ENCODE results near the gene SH2D4B. TPM values are rescaled to one million over a fixed set of nuclear protein-coding genes. Genes with fewer than 3 reads are reported as not detected.

SH2D4B gene
- polyA plus RNA-seq, 5 donors = 0.13 to 0.22 (median 0.17) TPM

DNA sequence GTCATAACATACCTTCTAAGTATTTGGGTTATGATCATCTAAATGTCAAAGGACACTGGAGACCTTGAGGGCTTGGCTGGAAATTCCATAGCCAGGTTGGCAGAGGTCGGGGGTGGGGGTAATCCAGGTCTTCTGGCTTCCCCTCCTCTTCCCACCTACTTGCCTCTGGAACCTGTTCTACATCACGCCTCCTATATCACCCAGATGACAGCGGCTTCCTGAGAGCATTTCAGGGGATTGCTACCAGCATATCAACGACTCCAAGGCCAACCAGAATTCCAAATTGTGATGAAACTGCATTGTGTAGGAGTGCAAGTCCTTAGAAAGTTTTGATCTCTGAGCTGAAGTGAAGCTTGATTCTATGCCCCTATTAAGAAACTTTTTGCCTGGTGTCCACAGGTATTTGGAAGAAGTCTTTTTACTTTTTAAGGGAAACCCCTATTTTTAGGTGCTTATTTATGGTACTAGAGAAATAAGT lies 95.7 kb downstream of the SH2D4B start:
- DNase-seq = no peak

DNA sequence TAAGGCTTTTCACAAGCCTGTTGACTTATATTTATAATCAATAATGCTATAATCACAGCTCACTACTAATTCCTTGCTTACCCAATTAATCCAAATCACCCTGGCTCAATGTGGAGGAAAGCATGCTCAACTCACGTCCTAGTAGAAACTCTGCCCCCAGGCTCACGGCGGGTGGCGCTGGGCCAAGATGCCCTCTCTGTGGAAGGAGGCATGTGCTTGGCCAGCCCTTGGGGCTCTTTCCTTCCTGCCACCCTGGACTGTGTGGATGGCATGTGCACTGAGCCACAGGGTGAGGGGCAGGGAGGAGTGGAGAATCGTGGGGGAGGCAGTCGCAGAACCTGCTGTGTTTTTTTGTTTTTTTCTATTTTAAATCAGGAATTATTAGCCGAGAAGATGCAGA lies 96.2 kb downstream of the SH2D4B start:
- no peak for DNase-seq

DNA sequence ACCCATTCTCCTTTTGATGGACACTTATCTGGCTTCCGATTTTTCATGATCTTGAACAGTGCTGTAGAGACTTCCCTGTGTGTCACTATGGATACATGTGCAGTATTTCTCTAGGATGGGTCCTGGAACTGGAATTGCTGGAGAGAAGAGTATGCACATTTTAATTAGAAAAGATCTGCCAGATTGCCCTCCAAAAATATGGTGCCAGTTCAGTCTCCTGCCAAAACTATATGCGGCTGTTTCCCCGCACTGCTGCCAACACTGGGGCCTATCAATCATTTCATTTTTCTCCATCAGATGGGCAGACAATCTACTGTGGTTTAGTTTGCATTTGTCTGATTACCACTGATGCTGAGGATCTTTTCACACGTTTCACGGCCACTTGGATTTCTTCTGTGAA lies 105.0 kb downstream of the SH2D4B start:
- no peak for DNase-seq

DNA sequence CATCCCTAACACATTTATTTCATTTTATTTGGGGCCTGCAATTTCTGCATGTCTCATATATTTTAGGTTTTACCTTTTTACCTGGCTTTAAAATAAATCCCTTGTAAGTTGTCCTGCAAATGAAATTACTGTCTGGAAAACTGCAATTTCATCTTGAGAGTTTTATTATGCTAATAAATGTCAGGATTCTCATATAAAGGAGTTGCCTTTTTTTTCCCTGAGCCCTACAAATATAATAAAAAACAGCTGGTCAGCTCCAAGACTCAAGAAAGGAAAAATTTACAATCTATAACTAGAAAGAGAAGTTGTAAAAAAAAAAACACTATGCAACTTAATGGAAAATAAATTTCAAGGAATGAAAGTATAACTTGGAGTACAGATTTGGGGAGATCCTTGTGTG lies 108.7 kb downstream of the SH2D4B start:
- no peak for DNase-seq

DNA sequence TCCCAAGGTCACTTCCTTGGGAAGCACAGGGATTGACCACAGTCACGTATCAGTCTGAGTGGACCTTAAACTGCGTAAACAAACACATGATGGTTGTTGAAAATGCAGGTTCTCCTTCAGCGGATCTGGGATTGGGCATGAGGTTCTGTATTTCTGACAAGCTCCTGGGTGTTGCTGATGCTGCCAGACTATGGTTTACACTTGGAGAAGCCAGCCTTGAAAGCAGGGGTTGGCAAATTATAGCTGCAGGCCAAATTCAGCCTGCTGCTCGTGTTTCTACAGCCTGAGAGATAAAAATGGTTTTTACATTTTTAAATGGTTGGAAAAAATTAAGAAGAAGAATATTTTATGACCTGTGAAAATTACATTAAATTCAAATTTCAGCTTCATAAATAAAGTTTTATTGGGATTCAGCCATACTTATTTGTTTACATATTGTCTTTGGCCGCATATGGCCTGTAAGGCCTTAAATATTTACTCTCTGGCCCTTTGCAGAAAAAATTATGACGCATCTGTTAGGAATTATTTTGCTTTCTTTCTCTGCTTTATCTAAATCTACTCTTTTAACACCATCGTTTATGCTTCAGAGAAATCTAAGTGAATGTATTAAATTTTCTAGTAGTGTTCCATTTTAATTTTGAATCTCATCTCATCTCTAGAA lies 109.6 kb downstream of the SH2D4B start:
- DNase-seq = no peak

DNA sequence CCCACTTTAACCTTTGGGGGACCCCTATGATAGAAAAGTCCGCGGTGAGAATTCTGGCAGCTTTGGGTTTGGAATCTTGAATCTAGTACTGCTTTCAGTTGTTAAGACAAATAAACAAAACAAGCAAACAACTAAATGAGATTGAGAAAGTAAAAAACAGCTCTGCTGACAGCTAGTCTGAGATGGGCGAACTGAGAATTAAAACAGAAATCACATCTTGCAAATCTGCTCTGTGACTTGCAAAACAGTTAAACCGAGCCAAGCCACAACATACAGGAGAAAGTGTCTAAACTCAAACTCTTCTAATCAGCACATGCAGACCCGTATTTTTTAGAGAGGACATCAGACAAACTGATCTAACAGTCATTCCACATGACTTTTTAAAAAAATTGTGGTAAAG lies 110.4 kb downstream of the SH2D4B start:
- no peak for DNase-seq

DNA sequence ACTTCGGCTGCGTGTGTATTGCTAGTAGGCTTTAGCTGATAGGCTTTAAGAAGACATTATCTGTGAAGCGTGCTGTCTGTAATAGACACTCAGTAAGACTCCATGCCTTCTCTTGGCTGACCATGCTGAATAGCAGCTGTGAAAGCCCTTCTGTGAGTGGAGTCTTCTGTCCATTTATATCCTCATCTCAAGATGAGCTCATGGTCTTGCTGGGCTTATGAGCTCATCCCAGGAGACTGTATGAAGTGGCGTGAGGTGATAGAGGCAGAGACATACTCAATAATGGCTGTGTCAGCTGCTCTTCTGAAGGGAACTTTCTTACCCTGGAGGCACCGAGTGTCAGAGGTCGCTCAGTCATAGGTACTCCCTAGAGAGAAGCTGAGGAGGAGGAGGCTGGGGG lies 111.5 kb downstream of the SH2D4B start:
- DNase-seq = no peak

DNA sequence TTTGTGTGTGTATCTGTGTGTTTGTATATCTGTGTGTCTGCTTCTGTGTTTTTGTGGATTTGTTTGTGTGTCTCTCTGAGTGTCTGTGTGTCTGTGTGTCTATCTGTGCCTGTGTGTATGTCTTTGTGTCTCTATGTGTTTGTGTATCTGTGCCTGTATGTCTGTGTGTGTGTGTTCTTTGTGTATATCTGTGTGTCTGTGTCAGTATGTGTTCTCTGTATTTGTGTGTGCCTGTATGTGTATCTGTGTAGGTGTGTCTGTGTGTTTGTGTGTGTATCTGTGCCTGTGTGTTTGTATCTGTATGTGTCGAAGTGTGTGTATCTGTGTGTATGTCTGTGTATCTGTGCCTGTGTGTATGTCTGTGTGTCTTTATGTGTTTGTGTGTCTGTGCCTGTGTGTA lies 118.2 kb downstream of the SH2D4B start:
- no peak for DNase-seq

DNA sequence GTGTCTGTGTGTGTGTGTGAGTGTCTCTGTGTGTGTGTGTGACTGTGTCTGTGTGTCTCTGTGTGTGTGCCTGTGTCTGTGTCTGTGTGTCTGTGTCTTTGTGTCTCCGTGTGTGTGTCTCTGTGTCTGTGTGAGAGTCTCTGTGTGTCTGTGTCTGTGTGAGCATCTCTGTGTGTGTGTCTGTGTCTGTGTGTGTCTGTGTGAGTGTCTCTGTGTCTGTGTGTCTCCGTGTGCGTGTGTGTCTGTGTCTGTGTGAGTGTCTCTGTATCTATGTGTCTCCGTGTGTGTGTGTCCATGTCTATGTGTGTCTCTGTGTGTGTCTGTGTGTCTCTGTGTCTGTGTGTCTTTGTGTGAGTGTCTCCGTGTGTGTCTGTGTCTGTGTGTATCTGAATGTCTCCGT lies 120.4 kb downstream of the SH2D4B start:
- no peak for DNase-seq

DNA sequence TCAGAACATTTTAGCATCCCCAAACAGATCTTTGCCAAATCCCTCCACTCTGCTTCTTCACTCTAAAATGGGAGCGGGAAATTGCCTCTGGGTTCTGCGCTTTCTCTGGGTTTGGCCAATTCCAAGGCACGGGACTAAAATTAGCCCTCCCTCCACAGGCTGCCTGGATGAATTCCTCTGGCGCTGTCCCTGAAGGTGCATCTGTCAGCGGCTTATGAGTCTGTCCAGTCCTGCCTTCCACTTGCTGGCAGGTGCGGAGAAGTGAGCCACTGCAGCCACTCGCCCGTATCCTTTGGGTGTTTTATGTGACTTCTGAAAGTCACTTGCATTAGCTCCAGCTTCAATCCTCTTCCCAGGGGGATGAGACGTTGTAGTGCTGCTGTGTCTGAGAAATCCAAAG lies 121.6 kb downstream of the SH2D4B start:
- no peak for DNase-seq

DNA sequence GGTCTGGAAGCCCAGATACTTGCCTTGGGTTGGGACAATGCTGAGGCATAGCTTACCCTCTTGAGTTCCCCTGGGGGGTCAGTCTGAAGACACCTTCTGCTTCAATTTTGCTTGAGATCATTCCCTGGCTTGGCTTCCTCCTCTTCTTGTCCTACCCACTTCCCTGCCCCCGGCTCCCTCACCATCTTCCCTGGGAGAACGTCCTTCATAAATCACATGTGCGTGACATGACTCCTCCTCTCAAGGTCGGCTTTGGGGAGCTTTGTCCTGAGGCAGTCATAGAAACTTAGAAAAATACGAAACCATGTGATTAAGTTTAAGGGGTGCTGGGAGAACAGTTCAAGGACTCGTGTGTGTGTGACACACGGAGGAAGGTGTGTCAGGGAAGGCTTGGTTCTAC lies 122.6 kb downstream of the SH2D4B start:
- DNase-seq = no peak

DNA sequence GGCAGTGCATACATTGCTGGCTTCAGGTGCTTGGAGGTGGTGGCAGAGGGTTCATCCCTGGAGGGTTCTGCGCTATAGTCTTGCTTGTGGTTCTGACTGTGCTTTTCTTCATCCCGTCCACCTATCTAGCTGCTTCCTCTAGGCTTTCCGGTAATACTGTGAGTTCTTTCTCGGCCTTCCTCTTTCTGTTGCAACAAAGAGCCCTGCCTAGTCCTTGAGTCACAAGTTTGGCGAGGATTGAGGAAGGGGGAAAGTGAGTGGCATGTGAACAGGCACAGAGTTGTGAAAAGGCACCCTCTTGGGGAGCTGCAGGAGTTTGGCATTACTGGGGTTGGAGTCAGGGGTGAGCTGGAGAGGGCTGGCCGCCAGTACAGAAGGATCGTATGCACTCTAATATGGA lies 123.0 kb downstream of the SH2D4B start:
- DNase-seq = no peak

DNA sequence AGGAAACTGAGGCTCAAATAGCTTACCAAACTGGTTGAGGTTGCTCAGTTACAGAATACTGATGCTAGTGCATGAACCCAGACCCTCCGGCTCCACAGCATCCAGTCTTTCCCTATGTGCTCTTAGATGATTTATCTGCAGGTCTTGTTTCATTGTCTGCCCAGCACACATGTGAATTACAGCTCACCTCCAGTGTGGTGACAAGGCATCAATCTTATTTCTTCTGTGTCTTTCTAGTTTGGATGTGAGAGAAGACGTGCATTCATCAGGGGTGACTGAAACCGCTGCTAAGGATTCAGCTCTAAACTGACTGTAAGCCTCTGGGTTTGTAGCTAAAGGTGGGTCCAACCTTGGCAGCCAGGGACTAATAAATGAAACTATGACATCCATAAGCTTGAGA lies 123.8 kb downstream of the SH2D4B start:
- no peak for DNase-seq

DNA sequence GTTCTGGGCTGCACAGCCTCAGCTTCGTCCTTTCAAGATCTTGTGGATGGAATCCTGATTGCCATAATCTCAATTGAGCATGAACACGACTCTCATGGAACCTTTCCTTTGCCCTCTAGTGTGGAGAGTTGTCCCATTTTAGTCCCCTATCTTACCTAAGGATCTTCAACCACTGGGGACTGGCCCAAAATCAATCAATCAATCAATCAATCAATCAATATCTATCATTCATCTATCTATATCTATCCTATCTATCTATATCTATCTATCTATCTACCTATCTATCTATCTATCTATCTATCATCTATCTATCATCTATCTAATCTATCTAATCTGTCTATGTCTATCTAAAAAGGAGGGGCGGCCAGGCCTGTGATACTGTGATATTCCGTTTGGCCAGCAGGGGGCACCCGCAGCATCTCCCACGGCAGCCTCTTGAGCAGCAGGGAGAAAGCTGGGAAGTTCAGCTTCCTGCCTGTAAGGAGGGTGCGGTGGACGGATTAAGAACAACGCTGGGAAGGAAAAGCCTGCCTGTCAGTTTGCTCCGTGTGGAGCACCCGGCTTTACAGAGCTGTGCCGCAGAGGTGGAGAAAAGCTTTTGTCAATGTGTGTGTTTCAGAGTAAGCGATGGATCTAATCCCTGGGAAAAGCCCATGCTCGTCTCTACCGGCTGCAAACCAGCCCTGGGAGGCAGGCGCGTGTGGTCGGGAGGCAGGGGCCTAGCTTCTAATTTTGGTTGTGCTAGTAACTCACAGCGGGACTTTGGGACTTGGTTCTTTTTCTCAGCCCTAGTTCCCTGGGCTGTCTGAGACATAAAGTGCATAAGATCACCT lies 124.9 kb downstream of the SH2D4B start:
- DNase-seq = peak; percentile 71 to 76

DNA sequence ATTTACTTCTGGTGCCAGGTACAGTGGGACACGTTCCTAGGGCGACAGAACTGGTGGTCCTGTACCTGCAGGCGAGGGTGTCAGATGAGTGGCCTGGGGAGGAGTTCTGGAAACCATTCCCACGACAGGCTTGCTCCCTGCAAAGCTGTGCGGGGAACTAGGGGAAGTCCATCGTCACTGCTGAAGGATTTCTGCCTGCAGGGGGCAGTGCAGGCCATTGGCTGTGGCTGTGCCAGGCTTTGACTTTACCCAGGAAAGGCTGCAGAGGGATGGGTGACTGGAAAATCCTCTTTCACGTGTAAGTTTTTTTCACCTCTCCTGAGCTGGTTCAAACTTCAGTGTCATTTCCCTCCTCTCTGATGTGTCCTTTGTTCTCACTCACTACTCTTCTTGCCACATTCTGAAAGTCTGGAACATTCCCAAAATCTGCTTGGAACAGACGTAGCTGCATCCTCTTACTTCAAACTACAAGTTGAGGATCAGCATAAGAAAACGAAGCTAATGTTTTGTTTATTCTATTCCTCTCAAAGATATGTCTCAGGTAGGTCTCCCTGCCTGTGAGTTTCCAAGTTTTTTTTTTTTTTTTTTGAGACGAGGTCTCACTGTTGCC lies 126.5 kb downstream of the SH2D4B start:
- DNase-seq = peak; percentile 35 to 53

DNA sequence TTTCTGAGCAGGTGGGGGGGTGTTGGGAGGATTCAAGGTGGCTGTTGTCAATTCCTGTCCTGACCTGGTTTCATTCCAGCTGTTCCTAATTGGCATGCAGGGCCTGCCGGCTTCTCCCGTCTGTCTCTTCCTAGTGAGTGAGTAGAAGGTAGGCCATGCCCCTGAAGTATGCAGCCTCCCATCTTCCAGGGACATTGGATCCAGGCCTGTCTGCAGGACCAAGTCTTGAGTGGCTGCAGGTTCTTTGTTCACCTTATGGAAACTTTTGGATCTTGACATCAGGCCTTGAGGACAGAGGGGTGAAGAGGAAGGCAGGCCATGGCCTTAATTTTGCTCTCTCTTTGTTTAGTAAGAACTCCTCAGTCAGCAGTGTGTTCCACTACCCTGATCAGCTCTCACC lies 131.8 kb downstream of the SH2D4B start:
- no peak for DNase-seq

DNA sequence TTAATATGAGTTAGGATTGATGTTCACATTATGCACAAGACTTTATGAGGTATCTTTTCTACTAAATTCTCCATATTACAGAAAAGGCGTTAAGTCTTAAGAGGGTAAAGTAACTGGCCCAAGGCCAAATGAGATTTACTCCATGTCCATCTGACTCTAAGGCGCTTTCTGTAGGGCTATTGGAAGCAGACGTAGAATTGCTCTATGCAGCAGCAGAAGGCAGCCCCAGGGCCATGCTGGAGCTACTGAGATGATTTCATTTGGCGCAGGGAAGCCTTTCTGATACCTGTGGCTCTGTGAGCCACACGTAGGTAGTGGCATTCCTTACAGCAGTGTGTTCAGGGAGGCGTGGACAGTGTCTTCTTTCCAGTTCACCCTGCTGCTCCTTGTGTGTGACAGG lies 133.1 kb downstream of the SH2D4B start:
- no peak for DNase-seq

DNA sequence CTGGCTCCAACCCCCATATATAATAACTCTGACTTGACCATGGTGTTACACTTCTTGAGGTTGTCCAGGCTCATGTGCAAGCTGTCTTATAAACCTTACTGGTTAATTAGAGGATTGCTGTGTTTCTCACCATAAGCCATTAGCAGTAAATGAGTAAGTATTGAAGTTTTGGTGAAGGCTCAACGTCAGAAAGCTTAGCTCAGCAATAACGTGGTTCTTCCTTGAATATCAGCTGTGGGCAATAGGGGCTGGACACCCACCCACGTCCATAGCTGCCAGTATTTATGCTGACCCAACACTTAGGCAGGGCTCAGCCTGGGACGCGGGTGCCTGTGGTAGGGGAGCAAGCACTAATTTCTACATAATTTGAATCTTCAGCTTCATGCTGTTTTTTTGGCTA lies 134.1 kb downstream of the SH2D4B start:
- DNase-seq = no peak

DNA sequence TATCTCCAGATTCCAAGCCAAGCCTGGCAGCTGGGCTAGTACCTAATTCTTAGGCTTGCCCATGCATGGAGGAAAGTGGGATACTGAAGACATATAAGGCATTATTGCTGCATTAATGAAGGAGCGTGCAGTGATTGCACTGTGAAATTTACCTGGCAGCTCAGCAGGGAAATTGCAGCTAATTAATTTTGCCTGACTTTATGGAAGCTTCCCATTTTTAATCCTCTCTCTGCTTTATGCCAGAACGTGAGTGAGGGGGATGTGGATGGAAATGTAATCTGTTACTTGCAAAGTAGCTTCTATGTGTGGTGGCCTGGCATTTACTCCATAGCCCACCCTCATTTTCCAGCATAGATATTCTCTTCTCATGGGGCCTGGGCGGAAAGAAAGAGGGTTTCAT lies 134.9 kb downstream of the SH2D4B start:
- DNase-seq = no peak

DNA sequence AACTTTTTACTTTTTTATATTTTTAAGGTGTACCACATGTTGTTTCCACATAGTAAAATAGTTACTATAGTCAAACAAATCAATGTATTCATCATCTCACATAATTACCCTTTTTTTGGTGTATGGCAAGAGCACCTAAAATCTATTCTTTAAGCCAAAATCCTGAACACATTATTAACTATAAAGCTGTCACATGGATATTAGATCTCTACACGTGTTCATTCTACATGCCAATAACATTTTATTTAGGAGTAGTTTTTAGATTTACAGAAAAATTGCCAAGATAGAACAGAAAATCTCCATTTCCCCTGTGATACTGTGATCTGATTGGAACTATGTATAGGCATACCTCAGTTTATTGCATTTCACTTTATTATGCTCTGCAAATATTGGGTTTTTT lies 137.1 kb downstream of the SH2D4B start:
- no peak for DNase-seq

DNA sequence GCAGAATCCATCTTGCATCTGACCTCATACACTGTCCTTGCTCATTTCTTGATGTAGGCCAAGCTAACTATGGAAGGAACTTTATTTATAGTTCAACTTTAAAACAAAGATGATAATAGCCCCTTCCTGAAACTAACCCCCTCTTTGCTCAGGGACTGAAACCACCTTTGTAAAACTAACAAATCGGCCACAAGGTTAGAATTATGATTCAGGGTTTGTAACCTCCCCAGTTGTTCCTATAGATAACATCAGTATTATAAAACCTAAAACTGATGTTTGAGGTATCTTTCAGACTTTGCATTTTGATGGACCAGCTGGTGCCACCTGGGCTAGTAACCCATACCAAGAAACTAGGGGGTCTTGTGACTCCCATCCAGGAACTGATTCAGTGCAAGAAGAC lies 143.4 kb downstream of the SH2D4B start:
- no peak for DNase-seq

DNA sequence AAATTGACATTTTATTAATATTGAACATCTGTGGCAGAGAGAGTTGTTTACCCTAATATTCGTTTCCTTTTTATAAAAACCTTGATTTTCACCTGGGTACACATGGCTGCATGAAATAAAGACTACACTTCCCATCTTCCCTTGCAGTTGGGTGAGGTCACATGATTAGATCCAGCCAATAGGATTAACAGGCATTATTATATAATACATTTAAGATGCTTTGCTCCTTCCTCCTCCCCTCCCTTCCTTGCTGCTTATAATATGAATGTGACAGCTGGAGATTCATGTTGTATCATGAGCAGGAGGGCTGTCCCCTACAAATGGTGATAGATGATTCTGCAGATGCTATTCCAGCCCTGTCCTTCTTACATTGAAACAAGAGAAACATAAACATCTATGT lies 146.6 kb downstream of the SH2D4B start:
- DNase-seq = no peak

DNA sequence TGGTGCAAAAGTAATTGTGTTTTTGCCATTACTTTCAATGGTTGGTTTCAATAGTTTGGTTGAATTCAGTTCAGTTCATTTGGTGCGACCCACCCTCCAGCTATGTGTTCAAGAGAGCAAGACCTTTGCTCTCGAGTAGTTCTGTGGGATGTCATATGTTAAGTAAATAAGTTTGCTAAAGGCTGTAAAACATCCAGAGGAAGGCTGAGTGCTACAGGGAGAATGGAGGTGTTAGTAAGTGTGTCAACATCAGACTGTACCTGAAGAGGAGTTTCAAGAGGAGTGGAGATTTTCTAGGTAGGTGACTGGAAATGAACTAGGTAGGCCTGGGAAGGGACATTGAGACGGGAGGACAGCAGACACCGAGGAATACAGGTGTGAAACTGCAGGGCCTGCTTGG lies 147.7 kb downstream of the SH2D4B start:
- no peak for DNase-seq

Data from right lung (tissue), 5 donors.